ENCODE results near the gene USP6. TPM values are rescaled to one million over a fixed set of nuclear protein-coding genes. Genes with fewer than 3 reads are reported as not detected.
A peak's percentile ranks its signal among the peaks of the same experiment; 100 is the strongest.

USP6 gene
- total RNA-seq, 4 donors from 2014 or later = 0.06 to 3.8 (median 0.24) TPM; not detected in 1

GRCh38 chr17:5080591-5080990 lies 35.2 kb upstream of the USP6 start:
- no peak for ATAC-seq (ENCODE audit: low FRiP score)
- TF ChIP-seq CTCF (IDR thresholded peaks at IDR 0.05) = no peak
- no peak for DNase-seq (ENCODE audit: low spot score)

GRCh38 chr17:5092218-5093010 lies 23.4 kb upstream of the USP6 start:
- ATAC-seq (ENCODE audit: low FRiP score) (no peak), DNase-seq (ENCODE audit: low spot score) (no peak)
- no peak for TF ChIP-seq CTCF (IDR thresholded peaks at IDR 0.05)

DNA sequence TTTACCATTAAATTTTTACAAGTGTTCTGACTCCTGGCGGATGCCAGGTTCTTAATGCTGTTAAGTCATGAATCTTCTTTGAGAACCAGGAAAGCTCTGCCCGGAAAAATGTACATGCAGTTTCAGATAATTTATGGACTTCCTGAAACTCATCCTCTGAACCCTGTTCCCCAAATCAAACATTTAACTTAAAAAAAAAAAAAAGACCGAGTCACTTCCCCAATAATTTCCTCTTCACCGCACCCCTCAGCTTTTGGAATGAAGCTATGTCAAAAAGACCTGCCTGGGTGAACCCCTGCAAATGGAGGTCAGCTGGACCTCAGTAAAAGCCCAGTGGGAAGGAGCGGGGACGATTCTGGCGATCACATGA lies 19.1 kb upstream of the USP6 start:
- TF ChIP-seq CTCF (IDR thresholded peaks at IDR 0.05) = no peak
- ATAC-seq (ENCODE audit: low FRiP score) = no peak
- DNase-seq (ENCODE audit: low spot score) = no peak

DNA sequence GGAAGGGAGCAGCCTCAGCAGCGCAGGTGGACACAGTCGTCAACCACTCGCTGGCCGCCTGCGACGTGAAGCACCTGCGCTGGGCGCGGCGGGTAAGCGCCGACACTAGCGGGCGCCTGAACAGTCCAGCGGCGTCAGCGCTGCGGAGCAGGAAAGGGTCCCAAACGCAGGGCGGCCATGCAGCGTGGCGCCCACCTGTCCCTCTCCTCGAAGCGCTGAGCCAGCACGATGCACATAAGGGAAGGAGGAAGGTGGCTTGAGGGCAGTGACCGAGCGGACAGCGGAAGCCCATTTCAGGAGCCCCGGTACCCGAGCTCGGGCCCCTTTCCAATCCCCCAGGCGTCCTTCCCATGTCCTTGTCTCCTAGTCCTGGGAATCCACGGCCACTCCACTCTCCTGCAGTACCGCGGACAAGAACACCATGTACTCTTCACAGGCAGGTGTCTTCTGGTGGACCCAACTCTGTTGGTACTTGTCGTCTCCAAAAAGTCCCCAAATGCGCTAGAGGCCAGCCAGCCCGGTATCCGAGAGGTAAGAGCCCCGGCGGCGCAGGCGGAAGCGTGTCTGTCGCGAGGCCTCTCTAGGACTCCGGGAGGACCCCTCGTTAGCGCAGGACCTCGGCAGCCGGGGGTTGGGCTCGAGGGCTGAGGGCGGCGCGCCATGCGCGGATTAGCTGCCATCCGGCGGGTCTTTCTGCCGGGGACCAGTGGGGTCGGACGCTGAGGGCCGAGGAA lies 18.6 kb upstream of the USP6 start:
- ATAC-seq (ENCODE audit: low FRiP score) (peak; percentile 28), DNase-seq (ENCODE audit: low spot score) (no peak)
- no peak for TF ChIP-seq CTCF (IDR thresholded peaks at IDR 0.05)

DNA sequence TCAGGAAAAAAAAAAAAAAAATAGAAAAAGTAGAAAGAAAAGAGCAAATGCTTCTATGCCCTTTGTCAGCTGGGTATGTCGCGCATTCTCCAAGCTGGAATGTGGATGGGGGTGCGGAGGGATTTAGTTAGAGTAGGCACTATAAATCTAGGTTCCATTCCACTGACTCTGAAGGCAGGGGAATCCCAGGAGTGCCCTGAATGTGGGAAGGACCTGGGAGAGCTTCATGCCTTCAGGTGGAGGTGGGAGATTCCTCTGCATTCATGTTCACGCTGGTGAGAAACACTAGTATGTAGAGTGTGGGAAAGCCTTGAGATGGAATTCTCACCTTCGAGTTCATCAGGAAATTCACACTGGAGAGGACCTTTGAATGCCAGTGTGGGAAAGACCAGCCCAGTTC lies 16.6 kb upstream of the USP6 start:
- ATAC-seq (ENCODE audit: low FRiP score) (no peak), DNase-seq (ENCODE audit: low spot score) (no peak)
- no peak for TF ChIP-seq CTCF (IDR thresholded peaks at IDR 0.05)

DNA sequence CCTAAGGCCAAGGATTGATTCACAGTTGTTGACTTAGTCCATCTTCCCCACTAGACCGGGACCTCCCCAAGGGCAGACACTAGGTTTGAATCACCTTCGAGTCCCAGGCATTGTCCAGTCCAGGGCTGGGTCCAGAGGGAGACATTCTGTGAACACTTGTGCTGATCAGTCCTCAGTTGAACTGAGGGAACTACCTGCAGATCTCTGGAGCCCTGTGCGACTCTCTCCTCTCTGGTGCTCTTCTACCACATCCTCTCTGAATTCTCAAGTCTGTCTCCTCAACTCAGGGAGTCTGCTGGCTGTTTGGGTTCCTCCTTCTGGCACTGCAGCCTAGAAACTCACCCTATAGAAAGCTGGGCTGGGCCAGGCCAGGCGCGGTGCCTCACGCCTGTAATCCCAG lies 15.0 kb upstream of the USP6 start:
- TF ChIP-seq CTCF (IDR thresholded peaks at IDR 0.05) = no peak
- DNase-seq (ENCODE audit: low spot score) (no peak), ATAC-seq (ENCODE audit: low FRiP score) (no peak)

GRCh38 chr17:5110816-5111215 lies 5.0 kb upstream of the USP6 start:
- ATAC-seq (ENCODE audit: low FRiP score) = no peak
- no peak for DNase-seq (ENCODE audit: low spot score)
- no peak for TF ChIP-seq CTCF (IDR thresholded peaks at IDR 0.05)

Measured in omental fat pad (tissue), 4 donors.